ENCODE data around the gene PCOLCE2.

The PCOLCE2 gene

DNA sequence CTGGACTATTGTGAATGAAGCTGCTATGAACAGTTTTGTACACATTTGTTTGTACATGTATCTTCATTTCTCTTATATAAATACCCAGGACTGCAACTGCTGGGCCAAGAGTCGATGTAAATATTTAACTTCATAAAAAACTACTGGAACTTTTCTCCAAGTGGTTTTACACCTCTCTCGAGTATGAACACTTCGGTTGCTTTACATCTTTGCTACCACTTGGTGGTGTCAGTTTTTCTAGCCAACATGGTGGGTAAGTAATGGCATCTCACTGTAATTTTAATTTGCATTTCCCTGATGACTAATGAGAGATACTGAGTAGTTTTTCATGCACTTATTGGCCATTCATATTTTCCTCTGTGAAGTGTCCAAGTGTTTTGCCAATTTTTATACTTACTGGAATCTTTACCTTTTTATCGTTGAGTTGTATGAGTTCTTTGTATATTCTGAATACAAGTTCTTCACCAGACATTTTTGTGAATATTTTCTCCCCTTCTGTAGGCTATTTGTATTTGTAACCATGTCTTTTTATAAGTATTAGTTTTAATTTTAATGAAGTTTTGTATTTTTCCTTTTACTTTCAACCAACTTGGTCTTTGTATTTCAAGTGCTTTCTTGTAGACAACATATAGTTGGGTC is 44.4 kb downstream of the PCOLCE2 start:
- no peak for DNase-seq
- H3K4me3 ChIP-seq (ENCODE audit: low read depth, low read length): no peak overlapping the region
- H3K36me3 ChIP-seq: peaks cover 8% of the 10 kb centered on the region
- H3K27me3 ChIP-seq: no peaks in the 10 kb centered on the region
- no peaks in the 10 kb centered on the region for H3K4me1 ChIP-seq
- TF ChIP-seq, protein P1, sequence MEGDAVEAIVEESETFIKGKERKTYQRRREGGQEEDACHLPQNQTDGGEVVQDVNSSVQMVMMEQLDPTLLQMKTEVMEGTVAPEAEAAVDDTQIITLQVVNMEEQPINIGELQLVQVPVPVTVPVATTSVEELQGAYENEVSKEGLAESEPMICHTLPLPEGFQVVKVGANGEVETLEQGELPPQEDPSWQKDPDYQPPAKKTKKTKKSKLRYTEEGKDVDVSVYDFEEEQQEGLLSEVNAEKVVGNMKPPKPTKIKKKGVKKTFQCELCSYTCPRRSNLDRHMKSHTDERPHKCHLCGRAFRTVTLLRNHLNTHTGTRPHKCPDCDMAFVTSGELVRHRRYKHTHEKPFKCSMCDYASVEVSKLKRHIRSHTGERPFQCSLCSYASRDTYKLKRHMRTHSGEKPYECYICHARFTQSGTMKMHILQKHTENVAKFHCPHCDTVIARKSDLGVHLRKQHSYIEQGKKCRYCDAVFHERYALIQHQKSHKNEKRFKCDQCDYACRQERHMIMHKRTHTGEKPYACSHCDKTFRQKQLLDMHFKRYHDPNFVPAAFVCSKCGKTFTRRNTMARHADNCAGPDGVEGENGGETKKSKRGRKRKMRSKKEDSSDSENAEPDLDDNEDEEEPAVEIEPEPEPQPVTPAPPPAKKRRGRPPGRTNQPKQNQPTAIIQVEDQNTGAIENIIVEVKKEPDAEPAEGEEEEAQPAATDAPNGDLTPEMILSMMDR (IDR thresholded peaks at IDR 0.05; ENCODE audit: low read depth, low read length): peak; percentile 65
- no peaks in the 10 kb centered on the region for H3K9me3 ChIP-seq

DNA sequence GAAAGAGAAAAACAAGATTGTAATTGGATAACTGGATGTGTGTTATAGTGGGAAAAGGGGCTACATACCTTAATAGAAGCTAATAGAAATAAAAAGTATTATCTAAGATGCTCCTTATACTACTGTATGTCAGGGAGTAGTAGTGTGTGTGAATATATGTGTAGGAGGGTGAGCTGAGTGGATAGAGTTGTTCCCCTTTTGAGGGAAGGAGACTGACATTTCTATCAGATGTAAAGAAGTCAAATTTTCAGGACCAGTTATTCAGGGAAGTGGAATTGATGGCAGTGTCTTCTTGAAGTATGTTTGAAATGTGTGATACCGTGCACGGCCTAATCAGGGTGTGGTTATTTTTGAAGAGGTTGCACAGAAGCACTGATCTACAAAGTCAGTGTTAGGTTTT is 49.1 kb downstream of the PCOLCE2 start:
- Histone ChIP-seq H3K27me3 (no peaks in the 10 kb centered on the region), H3K9me3 (no peaks in the 10 kb centered on the region), H3K36me3 (peaks cover 15% of the 10 kb centered on the region), H3K4me1 (no peaks in the 10 kb centered on the region), H3K4me3 (ENCODE audit: low read depth, low read length) (no peak overlapping the region)
- no peak for DNase-seq
- TF ChIP-seq, protein P1 (IDR thresholded peaks at IDR 0.05; ENCODE audit: low read depth, low read length): no peak

DNA sequence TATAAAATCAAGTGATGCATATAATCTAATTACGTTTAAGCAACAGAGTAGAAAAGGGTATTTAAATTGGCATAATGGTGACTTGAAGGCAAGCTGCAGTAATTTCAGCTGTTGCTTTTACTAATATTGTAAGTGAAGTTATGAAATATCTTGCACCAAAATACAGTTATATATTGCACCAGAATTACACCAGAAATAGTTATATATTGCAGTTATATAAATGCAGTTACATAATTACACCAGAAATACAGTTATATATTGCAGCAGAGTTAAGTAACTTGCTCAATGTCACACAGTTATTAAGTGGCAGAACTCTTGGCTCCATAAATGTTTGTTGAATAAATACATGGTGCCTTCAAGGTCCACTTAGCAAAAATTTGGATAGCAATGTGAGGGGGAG is 51.4 kb downstream of the PCOLCE2 start:
- Histone ChIP-seq H3K36me3 (peaks cover 15% of the 10 kb centered on the region), H3K4me1 (no peaks in the 10 kb centered on the region), H3K9me3 (no peaks in the 10 kb centered on the region), H3K27me3 (no peaks in the 10 kb centered on the region), H3K4me3 (ENCODE audit: low read depth, low read length) (no peak overlapping the region)
- TF ChIP-seq, protein P1 (IDR thresholded peaks at IDR 0.05; ENCODE audit: low read depth, low read length): no peak
- no peak for DNase-seq

DNA sequence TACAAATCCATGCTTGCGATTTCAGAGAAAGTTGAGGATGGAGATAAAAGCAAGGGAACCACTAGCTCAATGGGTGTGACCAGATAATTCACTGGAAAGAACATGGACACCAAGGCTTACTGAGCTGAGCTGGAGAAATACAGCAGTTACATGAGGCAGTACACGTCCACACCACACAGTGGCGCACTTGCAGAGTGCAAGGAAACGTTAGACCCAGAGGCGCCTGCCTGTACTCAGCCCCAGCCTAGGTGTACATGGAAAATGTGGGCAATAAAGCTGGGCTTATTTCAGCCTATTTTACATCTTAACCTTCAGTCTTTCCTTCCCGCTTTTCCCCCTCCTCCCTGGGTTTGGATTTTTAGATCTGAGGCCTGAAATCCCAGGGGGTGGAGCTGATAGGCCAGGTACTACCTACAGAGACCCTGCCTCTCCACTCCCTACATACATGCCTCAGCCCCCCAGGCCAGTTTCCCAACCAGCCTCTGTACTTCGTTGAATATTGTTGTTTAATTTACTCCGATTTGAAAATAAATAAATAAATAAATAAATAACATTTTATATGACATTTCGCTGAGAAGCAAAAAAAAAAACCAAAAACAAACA is 60.1 kb downstream of the PCOLCE2 start:
- no peaks in the 10 kb centered on the region for H3K4me1 ChIP-seq
- peak; percentile 86 for DNase-seq
- H3K36me3 ChIP-seq: no peaks in the 10 kb centered on the region
- H3K9me3 ChIP-seq: no peaks in the 10 kb centered on the region
- H3K4me3 ChIP-seq (ENCODE audit: low read depth, low read length): no peak overlapping the region
- H3K27me3 ChIP-seq: no peaks in the 10 kb centered on the region
- TF ChIP-seq, protein P1 (IDR thresholded peaks at IDR 0.05; ENCODE audit: low read depth, low read length): peak; percentile 98

DNA sequence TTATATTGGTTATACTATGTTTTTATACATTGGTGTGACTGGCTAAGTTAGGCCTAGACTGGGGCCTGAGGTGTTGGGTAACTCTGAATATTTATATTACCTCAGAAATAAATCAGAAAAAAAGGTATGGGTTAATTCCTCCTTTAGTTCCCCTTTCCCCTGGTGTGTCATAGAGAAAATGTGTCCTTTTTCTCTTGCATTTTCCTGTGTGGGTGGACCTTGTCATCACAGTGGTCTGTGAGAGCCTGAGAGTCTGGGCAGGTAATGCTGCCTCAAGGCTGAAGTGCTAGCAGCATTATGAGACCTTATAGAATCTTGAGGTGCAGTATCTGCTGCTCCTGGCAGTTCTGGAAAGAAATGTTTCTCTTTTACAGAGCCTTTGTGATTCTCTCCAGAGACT is 69.7 kb downstream of the PCOLCE2 start:
- Histone ChIP-seq H3K36me3 (no peaks in the 10 kb centered on the region), H3K27me3 (no peaks in the 10 kb centered on the region), H3K9me3 (no peaks in the 10 kb centered on the region), H3K4me1 (no peaks in the 10 kb centered on the region), H3K4me3 (ENCODE audit: low read depth, low read length) (no peak overlapping the region)
- no peak for DNase-seq
- TF ChIP-seq, protein P1 (IDR thresholded peaks at IDR 0.05; ENCODE audit: low read depth, low read length): no peak

DNA sequence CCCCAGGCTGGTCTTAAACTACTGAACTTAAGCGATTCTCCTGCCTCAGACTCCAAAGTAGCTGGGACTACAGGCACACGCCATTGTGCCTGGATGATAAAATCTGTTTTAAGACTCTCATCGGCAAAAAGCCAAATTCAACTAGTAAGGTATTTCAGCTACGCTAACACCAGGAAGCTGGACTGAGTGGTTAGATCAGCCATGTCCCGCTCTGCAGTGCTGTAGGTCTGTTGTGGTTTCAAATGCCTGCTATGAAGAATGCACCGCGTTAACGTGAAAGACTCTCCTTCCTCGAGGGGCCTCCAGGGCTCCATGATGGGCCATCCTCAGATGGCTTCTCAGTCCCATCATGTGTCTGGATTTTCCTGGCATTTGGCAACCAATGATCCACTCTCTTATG is 70.2 kb downstream of the PCOLCE2 start:
- Histone ChIP-seq H3K9me3 (no peaks in the 10 kb centered on the region), H3K4me3 (ENCODE audit: low read depth, low read length) (no peak overlapping the region)
- TF ChIP-seq, protein P1 (IDR thresholded peaks at IDR 0.05; ENCODE audit: low read depth, low read length): no peak

More for the DNA sequence above, 70.2 kb downstream of the PCOLCE2 start:
- no peaks in the 10 kb centered on the region for H3K4me1 ChIP-seq
- no peaks in the 10 kb centered on the region for H3K36me3 ChIP-seq
- no peaks in the 10 kb centered on the region for H3K27me3 ChIP-seq
- DNase-seq: no peak

Measured in BE2C (cell line).